ENCODE data around the gene NTN3. TPM values are rescaled to one million over a fixed set of nuclear protein-coding genes. Genes with fewer than 3 reads are reported as not detected.

Gene NTN3
- total RNA-seq, 2 experiments from 2014 or later = 0.10 TPM; not detected in 1

GRCh38 chr16:2443555-2443954 lies 27.5 kb upstream of the NTN3 start:
- Mint-ChIP-seq H3K27me3 (ENCODE audit: low read depth) (no peaks in the 10 kb centered on the region), H3K27ac (no peak overlapping the region), H3K36me3 (ENCODE audit: low read depth) (peaks cover 68% of the 10 kb centered on the region), H3K9me3 (ENCODE audit: insufficient read depth) (no peaks in the 10 kb centered on the region), H3K4me3 (no peak overlapping the region), H3K4me1 (ENCODE audit: low read depth) (peaks cover 13% of the 10 kb centered on the region)
- DNase-seq (no peak), ATAC-seq (peak; percentile 35)
- CTCF ChIA-PET = interaction anchor here (1.0 to 1.2 kb wide), 2 partner anchors 31 to 43 kb away, joined by 3 read pairs; partner anchors contain the start of gene TBC1D24
- POLR2A ChIA-PET = interaction anchor here (0.7 kb wide), 2 partner anchors 14 to 431 kb away, joined by 3 to 4 read pairs; partner anchors contain the start of gene CCNF

GRCh38 chr16:2447920-2448583 lies 23.0 kb upstream of the NTN3 start:
- H3K9me3 Mint-ChIP-seq (ENCODE audit: insufficient read depth) = no peaks in the 10 kb centered on the region
- no peak for DNase-seq
- peaks cover 71% of the 10 kb centered on the region for H3K36me3 Mint-ChIP-seq (ENCODE audit: low read depth)
- ATAC-seq = no peak
- POLR2A ChIA-PET = interaction anchor here (1.0 kb wide), 1 partner anchor 9 kb away, joined by 4 read pairs; no protein-coding TSS in a partner anchor
- CTCF ChIA-PET = interaction anchor here (1.0 kb wide), 1 partner anchor 17 kb away, joined by 3 read pairs; no protein-coding TSS in a partner anchor
- H3K4me3 Mint-ChIP-seq = no peak overlapping the region
- no peaks in the 10 kb centered on the region for H3K4me1 Mint-ChIP-seq (ENCODE audit: low read depth)
- H3K27ac Mint-ChIP-seq = no peak overlapping the region
- no peaks in the 10 kb centered on the region for H3K27me3 Mint-ChIP-seq (ENCODE audit: low read depth)

- no peak overlapping the region for H3K4me3 Mint-ChIP-seq
- POLR2A ChIA-PET = no interaction called here
- CTCF ChIA-PET = interaction anchor here (1.8 kb wide), 1 partner anchor 11 kb away, joined by 3 read pairs; the partner anchor contains the start of gene TEDC2
Observed at GRCh38 chr16:2449118-2449517, 22.0 kb upstream of the NTN3 start.

GRCh38 chr16:2450535-2450934 lies 20.6 kb upstream of the NTN3 start:
- no peak overlapping the region for H3K4me3 Mint-ChIP-seq
- DNase-seq = no peak
- H3K27ac Mint-ChIP-seq = no peak overlapping the region
- no peaks in the 10 kb centered on the region for H3K9me3 Mint-ChIP-seq (ENCODE audit: insufficient read depth)
- no peak for ATAC-seq
- H3K36me3 Mint-ChIP-seq (ENCODE audit: low read depth) = peaks cover 71% of the 10 kb centered on the region
- H3K27me3 Mint-ChIP-seq (ENCODE audit: low read depth) = no peaks in the 10 kb centered on the region
- no peaks in the 10 kb centered on the region for H3K4me1 Mint-ChIP-seq (ENCODE audit: low read depth)
- CTCF ChIA-PET = interaction anchor here (1.8 kb wide), 1 partner anchor 9 kb away, joined by 3 read pairs; the partner anchor contains the start of gene TEDC2
- POLR2A ChIA-PET = no interaction called here

More at GRCh38 chr16:2449118-2449517, 22.0 kb upstream of the NTN3 start:
- no peaks in the 10 kb centered on the region for H3K27me3 Mint-ChIP-seq (ENCODE audit: low read depth)
- H3K4me1 Mint-ChIP-seq (ENCODE audit: low read depth) = no peaks in the 10 kb centered on the region
- peaks cover 75% of the 10 kb centered on the region for H3K36me3 Mint-ChIP-seq (ENCODE audit: low read depth)
- H3K9me3 Mint-ChIP-seq (ENCODE audit: insufficient read depth) = no peaks in the 10 kb centered on the region
- DNase-seq (no peak), ATAC-seq (no peak)
- no peak overlapping the region for H3K27ac Mint-ChIP-seq

GRCh38 chr16:2450975-2451381 lies 20.1 kb upstream of the NTN3 start:
- Mint-ChIP-seq H3K4me1 (ENCODE audit: low read depth) (no peaks in the 10 kb centered on the region), H3K9me3 (ENCODE audit: insufficient read depth) (no peaks in the 10 kb centered on the region), H3K36me3 (ENCODE audit: low read depth) (peaks cover 71% of the 10 kb centered on the region), H3K27me3 (ENCODE audit: low read depth) (no peaks in the 10 kb centered on the region), H3K4me3 (no peak overlapping the region), H3K27ac (no peak overlapping the region)
- DNase-seq (no peak), ATAC-seq (no peak)
- CTCF ChIA-PET = interaction anchor here (1.8 kb wide), 1 partner anchor 9 kb away, joined by 3 read pairs; the partner anchor contains the start of gene TEDC2
- POLR2A ChIA-PET = no interaction called here

- Mint-ChIP-seq H3K36me3 (ENCODE audit: low read depth) (peaks cover 71% of the 10 kb centered on the region), H3K27ac (no peak overlapping the region), H3K4me3 (no peak overlapping the region), H3K27me3 (ENCODE audit: low read depth) (no peaks in the 10 kb centered on the region), H3K9me3 (ENCODE audit: insufficient read depth) (no peaks in the 10 kb centered on the region), H3K4me1 (ENCODE audit: low read depth) (no peaks in the 10 kb centered on the region)
- no peak for ATAC-seq
- no peak for DNase-seq
- ChIA-PET POLR2A (no interaction called here), CTCF (no interaction called here)
Observed at GRCh38 chr16:2451851-2452320, 19.2 kb upstream of the NTN3 start.

- Mint-ChIP-seq H3K27ac (no peak overlapping the region), H3K4me3 (no peak overlapping the region), H3K9me3 (ENCODE audit: insufficient read depth) (no peaks in the 10 kb centered on the region), H3K4me1 (ENCODE audit: low read depth) (no peaks in the 10 kb centered on the region), H3K27me3 (ENCODE audit: low read depth) (no peaks in the 10 kb centered on the region), H3K36me3 (ENCODE audit: low read depth) (peaks cover 76% of the 10 kb centered on the region)
- ChIA-PET POLR2A (no interaction called here), CTCF (no interaction called here)
- no peak for ATAC-seq
- no peak for DNase-seq
Observed at GRCh38 chr16:2452650-2453049, 18.4 kb upstream of the NTN3 start.

GRCh38 chr16:2455081-2455845 lies 15.8 kb upstream of the NTN3 start:
- no peak overlapping the region for H3K4me3 Mint-ChIP-seq
- H3K4me1 Mint-ChIP-seq (ENCODE audit: low read depth) = peaks cover 13% of the 10 kb centered on the region
- H3K27ac Mint-ChIP-seq = no peak overlapping the region
- CTCF ChIA-PET = no interaction called here
- peaks cover 70% of the 10 kb centered on the region for H3K36me3 Mint-ChIP-seq (ENCODE audit: low read depth)
- ATAC-seq (no peak), DNase-seq (no peak)
- H3K9me3 Mint-ChIP-seq (ENCODE audit: insufficient read depth) = no peaks in the 10 kb centered on the region
- no peaks in the 10 kb centered on the region for H3K27me3 Mint-ChIP-seq (ENCODE audit: low read depth)
- POLR2A ChIA-PET = interaction anchor here (0.8 to 1.7 kb wide), 2 partner anchors 14 to 16 kb away, joined by 3 to 5 read pairs; no protein-coding TSS in a partner anchor

- DNase-seq (no peak), ATAC-seq (no peak)
- H3K27me3 Mint-ChIP-seq (ENCODE audit: low read depth) = no peaks in the 10 kb centered on the region
- no peaks in the 10 kb centered on the region for H3K9me3 Mint-ChIP-seq (ENCODE audit: insufficient read depth)
- ChIA-PET POLR2A (interaction anchor here (1.0 to 1.7 kb wide), 3 partner anchors 8 to 15 kb away, joined by 3 to 5 read pairs (median 4); no protein-coding TSS in a partner anchor), CTCF (no interaction called here)
- H3K4me1 Mint-ChIP-seq (ENCODE audit: low read depth) = peaks cover 16% of the 10 kb centered on the region
- peak overlapping the region; percentile 26 for H3K27ac Mint-ChIP-seq
- peaks cover 63% of the 10 kb centered on the region for H3K36me3 Mint-ChIP-seq (ENCODE audit: low read depth)
- no peak overlapping the region for H3K4me3 Mint-ChIP-seq
Observed at GRCh38 chr16:2456551-2457153, 14.4 kb upstream of the NTN3 start.

- peaks cover 59% of the 10 kb centered on the region for H3K36me3 Mint-ChIP-seq (ENCODE audit: low read depth)
- no peak overlapping the region for H3K27ac Mint-ChIP-seq
- H3K9me3 Mint-ChIP-seq (ENCODE audit: insufficient read depth) = no peaks in the 10 kb centered on the region
- no peaks in the 10 kb centered on the region for H3K27me3 Mint-ChIP-seq (ENCODE audit: low read depth)
- DNase-seq (no peak), ATAC-seq (no peak)
- ChIA-PET POLR2A (interaction anchor here (0.6 to 1.7 kb wide), 3 partner anchors 9 to 28 kb away, joined by 3 to 4 read pairs (median 3); partner anchors contain the start of gene CCNF), CTCF (no interaction called here)
- peaks cover 16% of the 10 kb centered on the region for H3K4me1 Mint-ChIP-seq (ENCODE audit: low read depth)
- H3K4me3 Mint-ChIP-seq = no peak overlapping the region
Observed at GRCh38 chr16:2457267-2457666, 13.8 kb upstream of the NTN3 start.

GRCh38 chr16:2457946-2458345 lies 13.2 kb upstream of the NTN3 start:
- Mint-ChIP-seq H3K36me3 (ENCODE audit: low read depth) (peaks cover 55% of the 10 kb centered on the region), H3K27ac (no peak overlapping the region), H3K9me3 (ENCODE audit: insufficient read depth) (no peaks in the 10 kb centered on the region), H3K4me1 (ENCODE audit: low read depth) (peaks cover 16% of the 10 kb centered on the region), H3K27me3 (ENCODE audit: low read depth) (no peaks in the 10 kb centered on the region), H3K4me3 (no peak overlapping the region)
- ChIA-PET CTCF (no interaction called here), POLR2A (interaction anchor here (0.6 to 1.7 kb wide), 3 partner anchors 10 to 28 kb away, joined by 3 to 4 read pairs (median 3); partner anchors contain the start of gene CCNF)
- ATAC-seq (no peak), DNase-seq (no peak)

All from activated CD8-positive, alpha-beta T cell treated with anti-CD3 and anti-CD28 coated beads, Interleukin-2, amount 10 ng/mL, durations not matched to agents 7 days and 5 days (primary cell).